Muscle of leg (tissue), 11 donors: ENCODE results near the gene EPPIN. TPM values are rescaled to one million over a fixed set of nuclear protein-coding genes. Genes with fewer than 3 reads are reported as not detected.

Experiments
- DNase-seq: peaks from one replicate; pipeline ENCODE4 v3.0.0; 2013
- H3K27ac ChIP-seq: one replicate; pipeline ENCODE4 v1.5.1; 2013; ENCODE audit warnings: mild to moderate bottlenecking, low read length, control low read depth
- H3K27me3 ChIP-seq: one replicate; pipeline ENCODE4 v1.6.1; 2013; ENCODE audit warnings: low read length; ENCODE audit not compliant: control insufficient read depth, insufficient read depth
- H3K36me3 ChIP-seq: one replicate; pipeline ENCODE4 v1.6.1; 2013; ENCODE audit warnings: low read length; ENCODE audit not compliant: control insufficient read depth, insufficient read depth
- H3K4me1 ChIP-seq: one replicate; pipeline ENCODE4 v1.6.1; 2013; ENCODE audit warnings: low read length; ENCODE audit not compliant: control insufficient read depth, insufficient read depth
- H3K4me3 ChIP-seq: one replicate; pipeline ENCODE4 v1.5.1; 2013; ENCODE audit warnings: low read length, control low read depth
- H3K9me3 ChIP-seq: replicated peaks from 2 replicates; pipeline ENCODE4 v1.6.1; 2013; ENCODE audit warnings: low read depth, low read length; ENCODE audit not compliant: control insufficient read depth
- WGBS: methylation state at CpG from one replicate; pipeline ENCODE4 v1.1.5; 2013; ENCODE audit warnings: missing lambda C conversion rate; ENCODE audit not compliant: insufficient coverage; 5-methylcytosine and 5-hydroxymethylcytosine counted together
- polyA plus RNA-seq, 8 donors: library from polyadenylated mRNA; unstranded; fragments of 120-200 nt; gene quantifications; one replicate each; pipeline versions ENCODE4 v1.2.1 to v1.2.3, GENCODE V29; 2013; ENCODE audit warnings: inconsistent platforms in 1 of 8, low replicate concordance in 1 of 8; ENCODE audit not compliant: insufficient read length in 8 of 8, insufficient read depth in 1 of 8
- total RNA-seq: library from RNA; stranded (reverse); fragments of 120-200 nt; gene quantifications from one replicate; pipeline ENCODE4 v1.2.4, GENCODE V29; 2013

The EPPIN gene
- total and polyA plus RNA-seq, 9 donors: 0.04 to 0.09 TPM; not detected in 7

DNA sequence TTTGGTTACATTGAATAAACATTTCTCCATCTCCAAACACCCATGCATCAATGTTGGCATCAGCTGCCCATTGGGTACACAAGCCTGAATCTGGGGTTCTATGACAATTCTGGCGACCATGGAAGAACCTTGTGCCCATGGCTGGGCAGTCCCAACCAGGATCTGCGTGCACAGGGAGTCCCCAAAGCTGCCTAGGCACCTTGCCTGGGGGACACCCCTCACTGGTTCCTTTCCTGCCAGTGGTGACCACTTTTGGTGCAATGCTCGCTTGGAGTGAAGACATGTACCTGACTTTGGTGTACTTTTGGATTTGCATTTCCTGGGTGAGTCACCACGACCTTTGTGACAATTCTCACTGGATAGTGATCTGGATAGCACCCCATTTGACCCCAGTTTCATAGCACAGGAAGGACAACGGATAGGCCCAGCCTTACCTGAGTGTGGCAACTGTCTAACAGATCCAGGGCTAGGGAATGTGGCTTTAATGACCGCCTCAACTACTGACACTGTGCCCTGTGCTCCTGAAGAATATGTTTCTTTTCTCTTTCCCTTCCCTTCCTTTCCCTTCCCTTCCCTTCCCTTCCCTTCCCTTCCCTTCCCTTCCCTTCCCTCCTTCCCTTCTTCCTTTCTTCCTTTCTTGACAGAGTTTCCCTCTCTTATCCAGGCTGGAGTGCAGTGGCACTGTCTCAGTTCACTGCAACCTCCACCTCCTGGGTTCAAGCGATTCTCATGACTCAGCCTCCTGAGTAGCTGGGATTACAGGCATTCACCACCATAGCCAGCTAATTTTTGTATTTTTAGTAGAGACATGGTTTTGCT lies 38.9 kb downstream of the EPPIN start:
- no peaks in the 10 kb centered on the region for H3K9me3 ChIP-seq
- H3K27me3 ChIP-seq: peaks cover 2% of the 10 kb centered on the region
- no peak overlapping the region for H3K4me3 ChIP-seq
- no peaks in the 10 kb centered on the region for H3K4me1 ChIP-seq
- H3K36me3 ChIP-seq: no peaks in the 10 kb centered on the region
- no peak for DNase-seq
- no peak overlapping the region for H3K27ac ChIP-seq
- 49% methylated on average over 5 of the region's 7 CpGs for WGBS

GRCh38 chr20:45507011-45507820 lies 40.0 kb downstream of the EPPIN start:
- no peak for DNase-seq
- 88% methylated on average over 3 of the region's 5 CpGs for WGBS

GRCh38 chr20:45506398-45506797 lies 40.8 kb downstream of the EPPIN start:
- H3K36me3 ChIP-seq: no peaks in the 10 kb centered on the region
- peaks cover 2% of the 10 kb centered on the region for H3K27me3 ChIP-seq
- 67% methylated on average over 1 of the region's 2 CpGs for WGBS
- DNase-seq: no peak
- H3K9me3 ChIP-seq: no peaks in the 10 kb centered on the region
- no peak overlapping the region for H3K4me3 ChIP-seq
- H3K4me1 ChIP-seq: no peaks in the 10 kb centered on the region
- H3K27ac ChIP-seq: no peak overlapping the region

More at GRCh38 chr20:45507011-45507820, 40.0 kb downstream of the EPPIN start:
- H3K4me1 ChIP-seq: no peaks in the 10 kb centered on the region
- no peak overlapping the region for H3K27ac ChIP-seq
- no peak overlapping the region for H3K4me3 ChIP-seq
- H3K27me3 ChIP-seq: peaks cover 2% of the 10 kb centered on the region
- H3K9me3 ChIP-seq: no peaks in the 10 kb centered on the region
- H3K36me3 ChIP-seq: no peaks in the 10 kb centered on the region

DNA sequence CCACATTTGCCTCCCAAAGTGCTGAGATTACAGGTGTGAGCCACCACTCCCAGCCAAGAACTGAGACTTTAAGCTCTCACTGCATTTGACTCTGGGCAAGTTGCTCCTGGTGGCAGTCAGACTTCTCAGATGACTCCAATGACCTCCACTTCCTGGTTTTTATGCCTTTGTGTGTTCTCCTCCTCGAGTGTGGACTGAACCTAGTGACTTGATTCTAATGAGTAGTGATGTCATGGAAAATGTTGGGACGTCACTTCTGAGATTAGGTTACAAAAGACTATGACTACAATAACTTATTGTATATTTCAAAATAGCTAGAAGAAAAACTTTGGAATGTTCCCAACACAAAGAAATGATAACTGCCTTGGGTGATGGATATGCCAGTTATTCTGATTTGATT lies 43.8 kb downstream of the EPPIN start:
- Histone ChIP-seq H3K27me3 (peaks cover 7% of the 10 kb centered on the region), H3K9me3 (no peaks in the 10 kb centered on the region), H3K36me3 (no peaks in the 10 kb centered on the region), H3K4me3 (no peak overlapping the region), H3K4me1 (no peaks in the 10 kb centered on the region), H3K27ac (no peak overlapping the region)
- WGBS: no CpG with 5 or more reads among the region's 2 CpGs
- no peak for DNase-seq

GRCh38 chr20:45502561-45502960 lies 44.6 kb downstream of the EPPIN start:
- Histone ChIP-seq H3K9me3 (no peaks in the 10 kb centered on the region), H3K4me1 (no peaks in the 10 kb centered on the region), H3K27me3 (peaks cover 7% of the 10 kb centered on the region), H3K27ac (no peak overlapping the region), H3K4me3 (no peak overlapping the region), H3K36me3 (no peaks in the 10 kb centered on the region)
- DNase-seq: no peak
- WGBS: no CpG with 5 or more reads among the region's 1 CpG

DNA sequence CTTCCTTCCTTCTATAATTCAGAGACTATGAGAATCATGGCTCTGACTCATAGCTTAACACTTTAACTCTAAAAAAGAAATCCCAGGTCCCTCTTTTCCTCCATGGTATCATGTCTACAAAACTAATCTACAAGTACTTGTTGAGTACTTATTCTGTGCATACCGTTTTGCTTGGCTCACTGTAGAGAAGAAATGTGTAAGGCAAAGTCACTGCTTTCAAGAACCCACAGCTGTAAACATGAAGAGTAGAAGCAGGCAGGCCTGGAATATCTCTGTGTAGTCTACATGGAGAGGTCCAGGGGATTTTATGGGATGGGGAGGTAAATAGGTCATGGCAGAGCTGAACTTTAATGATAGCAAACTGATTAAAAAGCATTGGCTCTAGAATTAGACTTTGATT lies 45.6 kb downstream of the EPPIN start:
- Histone ChIP-seq H3K27me3 (peaks cover 7% of the 10 kb centered on the region), H3K4me3 (no peak overlapping the region), H3K36me3 (no peaks in the 10 kb centered on the region), H3K27ac (no peak overlapping the region), H3K4me1 (no peaks in the 10 kb centered on the region), H3K9me3 (no peaks in the 10 kb centered on the region)
- DNase-seq: no peak
- WGBS: no CpG with 5 or more reads among the region's 1 CpG

- Histone ChIP-seq H3K36me3 (no peaks in the 10 kb centered on the region), H3K27me3 (peaks cover 11% of the 10 kb centered on the region), H3K9me3 (no peaks in the 10 kb centered on the region), H3K4me3 (no peak overlapping the region), H3K4me1 (no peaks in the 10 kb centered on the region), H3K27ac (no peak overlapping the region)
- no peak for DNase-seq
- 52% methylated on average over 3 of the region's 6 CpGs for WGBS
These were observed 47.2 kb downstream of the EPPIN start for GRCh38 chr20:45500022-45500421.

GRCh38 chr20:45497971-45498494 lies 49.2 kb downstream of the EPPIN start:
- Histone ChIP-seq H3K4me3 (no peak overlapping the region), H3K9me3 (no peaks in the 10 kb centered on the region), H3K27ac (no peak overlapping the region), H3K4me1 (no peaks in the 10 kb centered on the region), H3K27me3 (peaks cover 8% of the 10 kb centered on the region), H3K36me3 (no peaks in the 10 kb centered on the region)
- no peak for DNase-seq
- WGBS: no CpG with 5 or more reads among the region's 3 CpGs

DNA sequence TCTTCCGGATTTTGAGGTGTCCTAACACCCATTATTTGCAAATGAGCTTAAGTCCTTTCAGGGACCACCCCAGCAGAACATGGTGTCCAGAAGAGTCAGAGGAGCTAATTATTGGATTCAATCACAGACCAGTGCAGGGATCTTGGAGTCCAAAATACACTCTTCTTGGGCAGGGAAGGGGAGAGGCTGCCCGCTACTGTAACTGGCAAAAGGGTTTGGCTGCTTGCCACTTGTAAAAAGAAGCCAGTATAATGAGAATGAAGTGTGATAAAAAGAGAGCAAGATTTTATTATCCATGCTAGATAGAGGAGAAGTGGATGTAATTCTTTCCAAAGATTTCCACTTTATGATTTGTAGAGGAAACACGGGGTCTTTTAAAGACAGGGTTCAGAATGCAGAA lies 51.0 kb downstream of the EPPIN start:
- H3K27ac ChIP-seq: no peak overlapping the region
- WGBS: 68% methylated on average over 2 of the region's 3 CpGs
- H3K27me3 ChIP-seq: peaks cover 8% of the 10 kb centered on the region
- no peak for DNase-seq
- H3K9me3 ChIP-seq: no peaks in the 10 kb centered on the region
- H3K4me1 ChIP-seq: no peaks in the 10 kb centered on the region
- H3K36me3 ChIP-seq: no peaks in the 10 kb centered on the region
- H3K4me3 ChIP-seq: no peak overlapping the region

- H3K9me3 ChIP-seq: no peaks in the 10 kb centered on the region
- DNase-seq: no peak
- H3K36me3 ChIP-seq: no peaks in the 10 kb centered on the region
- no peaks in the 10 kb centered on the region for H3K4me1 ChIP-seq
- peaks cover 6% of the 10 kb centered on the region for H3K27me3 ChIP-seq
- H3K4me3 ChIP-seq: no peak overlapping the region
- no peak overlapping the region for H3K27ac ChIP-seq
- WGBS: 60% methylated on average over 1 of the region's 1 CpG
These were observed 51.7 kb downstream of the EPPIN start for GRCh38 chr20:45495501-45495941.
